NB4 (cell line): ENCODE measurements around the gene PRKG1.

Experiments
- MAX ChIP-seq: IDR thresholded peaks from 2 replicates; pipeline ENCODE4 v1.6.1; 2011; ENCODE audit warnings: low read depth, low read length
- POLR2A ChIP-seq: IDR thresholded peaks from 2 replicates; pipeline ENCODE4 v1.6.1; 2011; ENCODE audit warnings: mild to moderate bottlenecking; ENCODE audit not compliant: insufficient read length; ENCODE audit errors: extremely low read depth
- TF ChIP-seq, protein P1 (sequence below): IDR thresholded peaks from one replicate; pipeline ENCODE4 v1.5.1; 2012; ENCODE audit warnings: low read depth, low read length

DNA sequence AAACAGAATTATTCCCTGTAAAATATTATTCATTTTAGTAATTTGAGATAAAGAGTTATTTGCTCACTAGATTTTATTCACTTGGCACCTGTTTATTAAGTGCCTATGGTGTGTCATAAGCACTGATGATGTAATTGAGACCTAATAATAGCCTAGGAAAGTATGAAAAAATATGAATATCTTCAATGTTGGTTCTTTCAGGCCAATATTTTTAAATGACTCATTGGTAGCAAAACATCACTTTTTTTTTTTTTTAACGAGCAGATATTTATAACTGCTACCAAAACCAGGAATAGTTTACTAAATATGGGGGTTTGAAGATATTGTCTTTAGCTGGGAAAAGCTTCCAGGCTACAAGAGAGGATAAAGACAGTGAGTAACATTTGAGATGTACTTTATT is 228.0 kb downstream of the PRKG1 start:
- TF ChIP-seq, protein P1, sequence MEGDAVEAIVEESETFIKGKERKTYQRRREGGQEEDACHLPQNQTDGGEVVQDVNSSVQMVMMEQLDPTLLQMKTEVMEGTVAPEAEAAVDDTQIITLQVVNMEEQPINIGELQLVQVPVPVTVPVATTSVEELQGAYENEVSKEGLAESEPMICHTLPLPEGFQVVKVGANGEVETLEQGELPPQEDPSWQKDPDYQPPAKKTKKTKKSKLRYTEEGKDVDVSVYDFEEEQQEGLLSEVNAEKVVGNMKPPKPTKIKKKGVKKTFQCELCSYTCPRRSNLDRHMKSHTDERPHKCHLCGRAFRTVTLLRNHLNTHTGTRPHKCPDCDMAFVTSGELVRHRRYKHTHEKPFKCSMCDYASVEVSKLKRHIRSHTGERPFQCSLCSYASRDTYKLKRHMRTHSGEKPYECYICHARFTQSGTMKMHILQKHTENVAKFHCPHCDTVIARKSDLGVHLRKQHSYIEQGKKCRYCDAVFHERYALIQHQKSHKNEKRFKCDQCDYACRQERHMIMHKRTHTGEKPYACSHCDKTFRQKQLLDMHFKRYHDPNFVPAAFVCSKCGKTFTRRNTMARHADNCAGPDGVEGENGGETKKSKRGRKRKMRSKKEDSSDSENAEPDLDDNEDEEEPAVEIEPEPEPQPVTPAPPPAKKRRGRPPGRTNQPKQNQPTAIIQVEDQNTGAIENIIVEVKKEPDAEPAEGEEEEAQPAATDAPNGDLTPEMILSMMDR = no peak
- no peak for TF ChIP-seq MAX
- no peak for TF ChIP-seq POLR2A
